Measurements from ENCODE around the gene FSTL5. TPM values are rescaled to one million over a fixed set of nuclear protein-coding genes. Genes with fewer than 3 reads are reported as not detected.

Gene FSTL5
- total and polyA plus RNA-seq, 9 donors = 1.2 to 12.3 (median 2.8) TPM

- Histone ChIP-seq H3K4me3 (ENCODE audit: low read length) (no peak overlapping the region), H3K4me1 (ENCODE audit: control insufficient read depth, insufficient read depth, low read length) (no peaks in the 10 kb centered on the region), H3K27me3 (ENCODE audit: control insufficient read depth, insufficient read depth, low read length) (no peaks in the 10 kb centered on the region), H3K36me3 (ENCODE audit: control insufficient read depth, insufficient read depth, low read length) (no peaks in the 10 kb centered on the region), H3K27ac (ENCODE audit: low read length) (no peak overlapping the region), H3K9me3 (replicated peaks; ENCODE audit: control insufficient read depth, low read depth, low read length) (no peaks in the 10 kb centered on the region)
- DNase-seq = no peak
- no CpG with 5 or more reads among the region's 7 CpGs for WGBS (ENCODE audit: insufficient coverage)
These were observed 499.1 kb downstream of the FSTL5 start for GRCh38 chr4:161664740-161665139.

DNA sequence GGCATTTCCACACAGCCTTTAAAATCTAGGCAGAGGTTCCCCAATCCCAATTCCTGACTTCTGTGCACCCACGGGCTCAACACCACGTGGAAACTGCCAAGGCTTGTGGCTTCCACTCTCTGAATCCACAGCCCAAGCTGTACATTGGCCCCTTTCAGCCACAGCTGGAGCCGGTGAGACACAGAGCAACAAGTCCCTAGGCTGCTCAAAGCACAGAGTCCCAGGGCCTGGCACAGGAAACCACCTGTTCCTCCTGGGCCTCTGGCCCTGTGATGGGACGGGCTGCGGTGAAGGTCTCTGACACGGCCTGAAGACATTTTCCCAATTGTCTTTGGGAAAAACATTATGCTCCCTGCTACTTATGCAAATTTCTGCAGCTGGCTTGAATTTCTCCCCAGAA is 500.0 kb downstream of the FSTL5 start:
- DNase-seq = no peak
- H3K4me3 ChIP-seq (ENCODE audit: low read length) = no peak overlapping the region
- H3K36me3 ChIP-seq (ENCODE audit: control insufficient read depth, insufficient read depth, low read length) = no peaks in the 10 kb centered on the region
- H3K27ac ChIP-seq (ENCODE audit: low read length) = no peak overlapping the region
- 86% methylated on average over 6 of the region's 6 CpGs for WGBS (ENCODE audit: insufficient coverage)
- no peaks in the 10 kb centered on the region for H3K9me3 ChIP-seq (replicated peaks; ENCODE audit: control insufficient read depth, low read depth, low read length)
- no peaks in the 10 kb centered on the region for H3K27me3 ChIP-seq (ENCODE audit: control insufficient read depth, insufficient read depth, low read length)
- no peaks in the 10 kb centered on the region for H3K4me1 ChIP-seq (ENCODE audit: control insufficient read depth, insufficient read depth, low read length)

DNA sequence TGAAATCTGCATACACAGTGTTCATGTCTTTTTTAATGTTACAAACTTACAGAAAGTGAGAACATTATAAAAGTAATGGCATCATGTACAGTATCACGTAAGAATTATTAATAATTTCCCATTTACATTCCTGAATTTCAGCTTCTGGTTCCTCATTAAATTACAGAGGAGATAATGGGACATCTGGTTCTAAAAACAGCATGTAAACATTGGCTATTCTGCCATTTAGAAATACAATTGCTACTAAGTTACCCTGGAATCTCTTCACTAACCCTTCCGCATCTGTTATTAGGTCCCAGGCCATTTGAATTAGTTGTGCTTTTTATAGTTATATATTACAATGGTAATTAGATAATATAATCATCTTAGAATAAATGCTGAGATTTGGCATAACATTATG is 505.1 kb downstream of the FSTL5 start:
- Histone ChIP-seq H3K4me1 (ENCODE audit: control insufficient read depth, insufficient read depth, low read length) (no peaks in the 10 kb centered on the region), H3K36me3 (ENCODE audit: control insufficient read depth, insufficient read depth, low read length) (no peaks in the 10 kb centered on the region), H3K27me3 (ENCODE audit: control insufficient read depth, insufficient read depth, low read length) (no peaks in the 10 kb centered on the region), H3K9me3 (replicated peaks; ENCODE audit: control insufficient read depth, low read depth, low read length) (no peaks in the 10 kb centered on the region), H3K4me3 (ENCODE audit: low read length) (no peak overlapping the region), H3K27ac (ENCODE audit: low read length) (no peak overlapping the region)
- DNase-seq = no peak
- WGBS (ENCODE audit: insufficient coverage) = no CpG with 5 or more reads among the region's 2 CpGs

- no peak overlapping the region for H3K27ac ChIP-seq (ENCODE audit: low read length)
- no peaks in the 10 kb centered on the region for H3K9me3 ChIP-seq (replicated peaks; ENCODE audit: control insufficient read depth, low read depth, low read length)
- DNase-seq = no peak
- H3K4me3 ChIP-seq (ENCODE audit: low read length) = no peak overlapping the region
- WGBS (ENCODE audit: insufficient coverage) = no CpG with 5 or more reads among the region's 3 CpGs
- H3K4me1 ChIP-seq (ENCODE audit: control insufficient read depth, insufficient read depth, low read length) = no peaks in the 10 kb centered on the region
- H3K27me3 ChIP-seq (ENCODE audit: control insufficient read depth, insufficient read depth, low read length) = no peaks in the 10 kb centered on the region
- no peaks in the 10 kb centered on the region for H3K36me3 ChIP-seq (ENCODE audit: control insufficient read depth, insufficient read depth, low read length)
These were observed 506.2 kb downstream of the FSTL5 start for GRCh38 chr4:161657616-161658015.

DNA sequence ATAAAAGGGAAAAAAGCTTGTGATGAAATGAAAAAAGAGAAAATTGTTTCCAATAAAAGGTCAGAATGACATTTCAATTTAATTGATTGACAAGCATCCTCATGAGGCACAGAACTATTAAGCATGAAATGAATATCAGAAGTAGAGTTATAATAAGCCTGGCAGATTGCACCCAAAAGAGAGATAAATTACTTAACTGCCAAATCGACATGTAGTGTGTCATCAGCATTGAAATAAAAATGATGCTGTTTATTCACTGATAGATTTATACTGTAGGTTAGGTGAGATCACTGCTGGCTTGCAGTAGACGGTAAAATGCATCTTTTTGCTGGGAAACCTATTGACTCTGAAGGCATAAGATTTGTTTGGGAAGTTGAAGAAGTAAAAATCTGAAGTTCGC is 507.2 kb downstream of the FSTL5 start:
- no peaks in the 10 kb centered on the region for H3K4me1 ChIP-seq (ENCODE audit: control insufficient read depth, insufficient read depth, low read length)
- H3K27ac ChIP-seq (ENCODE audit: low read length) = no peak overlapping the region
- no peaks in the 10 kb centered on the region for H3K27me3 ChIP-seq (ENCODE audit: control insufficient read depth, insufficient read depth, low read length)
- no peaks in the 10 kb centered on the region for H3K36me3 ChIP-seq (ENCODE audit: control insufficient read depth, insufficient read depth, low read length)
- no peak overlapping the region for H3K4me3 ChIP-seq (ENCODE audit: low read length)
- peak; percentile 29 for DNase-seq
- WGBS (ENCODE audit: insufficient coverage) = no CpG with 5 or more reads among the region's 3 CpGs
- no peaks in the 10 kb centered on the region for H3K9me3 ChIP-seq (replicated peaks; ENCODE audit: control insufficient read depth, low read depth, low read length)

DNA sequence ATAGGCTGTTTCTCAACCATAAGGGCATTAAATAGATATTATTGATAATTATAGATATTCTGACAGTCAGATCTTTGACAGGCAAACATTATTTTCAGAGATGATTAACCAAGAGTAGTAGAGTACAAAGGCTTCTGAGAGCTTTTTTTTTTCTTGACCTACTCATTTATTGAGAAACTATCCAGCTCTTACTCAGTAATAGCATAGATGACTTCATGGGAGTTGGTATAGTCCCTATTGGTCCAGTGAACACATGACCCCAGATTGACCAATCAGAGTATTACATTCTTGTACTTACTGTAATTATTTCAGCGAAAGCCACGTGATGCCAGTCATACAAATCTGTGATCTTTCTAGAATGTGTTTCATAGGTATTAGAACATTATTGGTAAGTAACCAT is 508.7 kb downstream of the FSTL5 start:
- no peaks in the 10 kb centered on the region for H3K9me3 ChIP-seq (replicated peaks; ENCODE audit: control insufficient read depth, low read depth, low read length)
- no CpG with 5 or more reads among the region's 2 CpGs for WGBS (ENCODE audit: insufficient coverage)
- DNase-seq = no peak

GRCh38 chr4:161653697-161654096 is 510.1 kb downstream of the FSTL5 start:
- Histone ChIP-seq H3K27me3 (ENCODE audit: control insufficient read depth, insufficient read depth, low read length) (no peaks in the 10 kb centered on the region), H3K27ac (ENCODE audit: low read length) (no peak overlapping the region), H3K36me3 (ENCODE audit: control insufficient read depth, insufficient read depth, low read length) (no peaks in the 10 kb centered on the region), H3K4me3 (ENCODE audit: low read length) (no peak overlapping the region), H3K9me3 (replicated peaks; ENCODE audit: control insufficient read depth, low read depth, low read length) (no peaks in the 10 kb centered on the region), H3K4me1 (ENCODE audit: control insufficient read depth, insufficient read depth, low read length) (no peaks in the 10 kb centered on the region)
- DNase-seq = no peak
- no CpG with 5 or more reads among the region's 1 CpG for WGBS (ENCODE audit: insufficient coverage)

More for the DNA sequence above, 508.7 kb downstream of the FSTL5 start:
- H3K27ac ChIP-seq (ENCODE audit: low read length) = no peak overlapping the region
- H3K27me3 ChIP-seq (ENCODE audit: control insufficient read depth, insufficient read depth, low read length) = no peaks in the 10 kb centered on the region
- H3K4me3 ChIP-seq (ENCODE audit: low read length) = no peak overlapping the region
- no peaks in the 10 kb centered on the region for H3K36me3 ChIP-seq (ENCODE audit: control insufficient read depth, insufficient read depth, low read length)
- no peaks in the 10 kb centered on the region for H3K4me1 ChIP-seq (ENCODE audit: control insufficient read depth, insufficient read depth, low read length)

- no peak for DNase-seq
- no peak overlapping the region for H3K4me3 ChIP-seq (ENCODE audit: low read length)
- H3K9me3 ChIP-seq (replicated peaks; ENCODE audit: control insufficient read depth, low read depth, low read length) = no peaks in the 10 kb centered on the region
- no peaks in the 10 kb centered on the region for H3K36me3 ChIP-seq (ENCODE audit: control insufficient read depth, insufficient read depth, low read length)
- H3K27ac ChIP-seq (ENCODE audit: low read length) = no peak overlapping the region
- no CpG with 5 or more reads among the region's 2 CpGs for WGBS (ENCODE audit: insufficient coverage)
- H3K4me1 ChIP-seq (ENCODE audit: control insufficient read depth, insufficient read depth, low read length) = no peaks in the 10 kb centered on the region
- no peaks in the 10 kb centered on the region for H3K27me3 ChIP-seq (ENCODE audit: control insufficient read depth, insufficient read depth, low read length)
These were observed 512.2 kb downstream of the FSTL5 start for GRCh38 chr4:161651586-161651985.

- Histone ChIP-seq H3K27me3 (ENCODE audit: control insufficient read depth, insufficient read depth, low read length) (no peaks in the 10 kb centered on the region), H3K9me3 (replicated peaks; ENCODE audit: control insufficient read depth, low read depth, low read length) (no peaks in the 10 kb centered on the region), H3K4me1 (ENCODE audit: control insufficient read depth, insufficient read depth, low read length) (no peaks in the 10 kb centered on the region), H3K27ac (ENCODE audit: low read length) (no peak overlapping the region), H3K36me3 (ENCODE audit: control insufficient read depth, insufficient read depth, low read length) (no peaks in the 10 kb centered on the region), H3K4me3 (ENCODE audit: low read length) (no peak overlapping the region)
- peak; percentile 68 for DNase-seq
- WGBS (ENCODE audit: insufficient coverage) = 97% methylated on average over 3 of the region's 5 CpGs
These were observed 513.0 kb downstream of the FSTL5 start for GRCh38 chr4:161650812-161651211.

GRCh38 chr4:161647757-161648156 is 516.0 kb downstream of the FSTL5 start:
- no peak for DNase-seq
- Histone ChIP-seq H3K9me3 (replicated peaks; ENCODE audit: control insufficient read depth, low read depth, low read length) (no peaks in the 10 kb centered on the region), H3K4me3 (ENCODE audit: low read length) (no peak overlapping the region), H3K27me3 (ENCODE audit: control insufficient read depth, insufficient read depth, low read length) (no peaks in the 10 kb centered on the region), H3K27ac (ENCODE audit: low read length) (no peak overlapping the region), H3K36me3 (ENCODE audit: control insufficient read depth, insufficient read depth, low read length) (no peaks in the 10 kb centered on the region), H3K4me1 (ENCODE audit: control insufficient read depth, insufficient read depth, low read length) (no peaks in the 10 kb centered on the region)
- WGBS (ENCODE audit: insufficient coverage) = 93% methylated on average over 11 of the region's 12 CpGs

GRCh38 chr4:161642708-161643107 is 521.1 kb downstream of the FSTL5 start:
- Histone ChIP-seq H3K9me3 (replicated peaks; ENCODE audit: control insufficient read depth, low read depth, low read length) (no peaks in the 10 kb centered on the region), H3K27ac (ENCODE audit: low read length) (no peak overlapping the region), H3K4me3 (ENCODE audit: low read length) (no peak overlapping the region), H3K36me3 (ENCODE audit: control insufficient read depth, insufficient read depth, low read length) (no peaks in the 10 kb centered on the region), H3K27me3 (ENCODE audit: control insufficient read depth, insufficient read depth, low read length) (no peaks in the 10 kb centered on the region), H3K4me1 (ENCODE audit: control insufficient read depth, insufficient read depth, low read length) (no peaks in the 10 kb centered on the region)
- no peak for DNase-seq
- WGBS (ENCODE audit: insufficient coverage) = no CpG with 5 or more reads among the region's 1 CpG
